Measurements from ENCODE around the gene MMP25.

Gene MMP25

GRCh38 chr16:3026609-3027488 is 19.5 kb upstream of the MMP25 start:
- no peak overlapping the region for H2AFZ ChIP-seq (ENCODE audit: low read depth, low read length, severe bottlenecking)
- no peaks in the 10 kb centered on the region for H3K36me3 ChIP-seq (ENCODE audit: low read length)
- no peaks in the 10 kb centered on the region for H3K27me3 ChIP-seq (ENCODE audit: low read length)
- TF ChIP-seq CTCF (IDR thresholded peaks at IDR 0.05; ENCODE audit: insufficient read depth, low read length, poor library complexity, severe bottlenecking): no peak
- TF ChIP-seq EZH2phosphoT487 (conservative IDR thresholded peaks at IDR 0.05; ENCODE audit: low read length): no peak
- H3F3A ChIP-seq (ENCODE audit: insufficient read depth): peaks cover 14% of the 10 kb centered on the region
- H4K20me1 ChIP-seq (ENCODE audit: low read depth, low read length): no peaks in the 10 kb centered on the region
- H3K27ac ChIP-seq (ENCODE audit: low read depth, low read length): no peak overlapping the region
- H3K9ac ChIP-seq (ENCODE audit: low read length): no peak overlapping the region
- H3K9me3 ChIP-seq (ENCODE audit: insufficient read depth, low read length): no peaks in the 10 kb centered on the region
- H3K4me2 ChIP-seq (ENCODE audit: low read depth, low read length, poor library complexity, severe bottlenecking): no peak overlapping the region
- H3K9me2 ChIP-seq (replicated peaks; ENCODE audit: insufficient read depth, low read length): no peaks in the 10 kb centered on the region
- no peaks in the 10 kb centered on the region for H3K79me2 ChIP-seq (ENCODE audit: insufficient read depth, low read length)
- no peak overlapping the region for H3K4me3 ChIP-seq (ENCODE audit: insufficient read depth, low read length, poor library complexity, severe bottlenecking)

DNA sequence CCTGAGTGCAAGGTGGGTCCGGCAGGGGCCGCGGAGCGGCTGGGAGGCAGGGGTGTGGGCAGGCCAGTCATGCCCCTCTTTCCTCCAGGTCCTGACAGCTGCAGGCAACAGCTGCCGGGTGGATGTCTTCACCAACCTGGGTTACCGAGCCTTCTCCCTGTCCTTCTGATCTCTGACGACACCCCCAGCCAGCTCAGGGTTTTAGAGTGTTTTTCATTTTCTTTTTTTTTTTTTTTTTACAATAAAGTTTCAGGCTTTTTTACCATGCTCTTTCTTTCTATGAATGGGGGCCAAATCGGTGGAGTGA is 18.9 kb upstream of the MMP25 start:
- Histone ChIP-seq H3K9me2 (replicated peaks; ENCODE audit: insufficient read depth, low read length) (no peaks in the 10 kb centered on the region), H3K4me3 (ENCODE audit: insufficient read depth, low read length, poor library complexity, severe bottlenecking) (no peak overlapping the region), H3K36me3 (ENCODE audit: low read length) (no peaks in the 10 kb centered on the region), H3K27me3 (ENCODE audit: low read length) (no peaks in the 10 kb centered on the region), H3K9ac (ENCODE audit: low read length) (no peak overlapping the region), H3K79me2 (ENCODE audit: insufficient read depth, low read length) (no peaks in the 10 kb centered on the region), H3K9me3 (ENCODE audit: insufficient read depth, low read length) (no peaks in the 10 kb centered on the region), H2AFZ (ENCODE audit: low read depth, low read length, severe bottlenecking) (no peak overlapping the region), H3K4me2 (ENCODE audit: low read depth, low read length, poor library complexity, severe bottlenecking) (no peak overlapping the region), H3F3A (ENCODE audit: insufficient read depth) (peaks cover 8% of the 10 kb centered on the region), H4K20me1 (ENCODE audit: low read depth, low read length) (no peaks in the 10 kb centered on the region), H3K27ac (ENCODE audit: low read depth, low read length) (no peak overlapping the region)
- no peak for TF ChIP-seq CTCF (IDR thresholded peaks at IDR 0.05; ENCODE audit: insufficient read depth, low read length, poor library complexity, severe bottlenecking)
- no peak for TF ChIP-seq EZH2phosphoT487 (conservative IDR thresholded peaks at IDR 0.05; ENCODE audit: low read length)

DNA sequence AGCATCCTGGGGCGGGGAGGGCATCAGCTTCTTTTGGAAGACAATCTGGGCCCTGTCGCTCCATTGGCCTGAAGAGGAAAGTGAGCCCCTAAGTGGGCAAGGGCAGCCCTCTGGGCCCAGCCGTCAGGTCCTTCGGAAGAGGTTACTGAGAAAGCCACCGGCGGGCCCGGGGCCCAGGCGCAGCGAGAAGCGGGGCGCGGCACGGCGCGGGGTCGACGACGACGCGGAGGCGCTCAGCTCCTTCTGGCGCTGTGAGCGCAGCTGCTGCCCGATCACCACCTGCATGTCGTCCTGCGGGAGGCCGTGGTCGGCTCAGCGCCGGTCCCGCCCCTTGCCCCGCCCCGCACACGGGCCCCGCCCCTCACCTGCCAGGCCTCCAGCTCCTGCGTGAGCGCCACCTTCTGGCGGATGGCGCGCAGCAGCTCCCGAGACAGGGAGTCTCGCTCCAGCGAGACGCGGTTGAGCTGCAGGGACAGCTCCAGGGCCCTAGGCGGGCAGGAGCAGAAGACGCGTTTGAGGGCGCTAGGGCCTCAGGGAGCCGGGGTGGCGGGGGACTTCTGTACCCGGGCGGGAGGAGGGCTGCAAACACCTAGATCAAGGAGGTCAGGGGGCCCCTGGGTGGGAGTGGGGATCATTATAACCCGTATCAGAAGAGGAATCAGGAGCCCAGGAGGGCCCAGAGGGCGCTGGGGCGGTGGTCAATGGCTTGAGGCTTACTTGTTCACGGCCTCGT is 18.2 kb upstream of the MMP25 start:
- H2AFZ ChIP-seq (ENCODE audit: low read depth, low read length, severe bottlenecking): no peak overlapping the region
- H3K27me3 ChIP-seq (ENCODE audit: low read length): no peaks in the 10 kb centered on the region
- H3K9me2 ChIP-seq (replicated peaks; ENCODE audit: insufficient read depth, low read length): no peaks in the 10 kb centered on the region
- 0 out of 2 replicates have a peak, but pooled peaks cover under 1% of the 10 kb centered on the region for H3F3A ChIP-seq (ENCODE audit: insufficient read depth)
- no peak overlapping the region for H3K4me3 ChIP-seq (ENCODE audit: insufficient read depth, low read length, poor library complexity, severe bottlenecking)
- no peaks in the 10 kb centered on the region for H3K79me2 ChIP-seq (ENCODE audit: insufficient read depth, low read length)
- H3K36me3 ChIP-seq (ENCODE audit: low read length): no peaks in the 10 kb centered on the region
- TF ChIP-seq EZH2phosphoT487 (conservative IDR thresholded peaks at IDR 0.05; ENCODE audit: low read length) (no peak), CTCF (IDR thresholded peaks at IDR 0.05; ENCODE audit: insufficient read depth, low read length, poor library complexity, severe bottlenecking) (peak; percentile 72)
- no peaks in the 10 kb centered on the region for H4K20me1 ChIP-seq (ENCODE audit: low read depth, low read length)
- no peaks in the 10 kb centered on the region for H3K9me3 ChIP-seq (ENCODE audit: insufficient read depth, low read length)
- no peak overlapping the region for H3K27ac ChIP-seq (ENCODE audit: low read depth, low read length)
- H3K9ac ChIP-seq (ENCODE audit: low read length): peak overlapping the region; percentile 15; the same call in 1 of the 2 replicates
- peak overlapping the region; percentile 40 for H3K4me2 ChIP-seq (ENCODE audit: low read depth, low read length, poor library complexity, severe bottlenecking)
